Psoas muscle (tissue), 8 donors: Measurements from ENCODE around the gene SMIM3. TPM values are rescaled to one million over a fixed set of nuclear protein-coding genes. Genes with fewer than 3 reads are reported as not detected.
"Not testable (repeated sequence)": the region's sequence is repeated elsewhere in the genome, so short reads cannot be mapped to it uniquely, and the experiment has no call there.

Source experiments
- ATAC-seq, 4 donors: fragments of 200-7000 bp; cut with Tn5 transposase; one replicate each; pipeline ENCODE4 v1.9.1; 2020; ENCODE audit warnings: moderate library complexity in 3 of 4, mild to moderate bottlenecking in 2 of 4
- DNase-seq, 2 donors: peaks; one replicate each; pipeline ENCODE4 v3.0.0-alpha.2; 2020
- H3K27ac ChIP-seq: fragments of 200-600 bp; one replicate; pipeline ENCODE4 v1.8.0; 2022
- H3K27me3 ChIP-seq, 3 donors: fragments of 200-600 bp in 1 of 3; one replicate each; pipeline versions ENCODE4 v1.6.1 to v1.8.0; 2013 to 2022; ENCODE audit warnings: low read length in 2 of 3, mild to moderate bottlenecking in 2 of 3, moderate library complexity in 1 of 3; ENCODE audit not compliant: insufficient read depth in 3 of 3
- H3K36me3 ChIP-seq, 2 donors: fragments of 200-600 bp in 1 of 2; one replicate each; pipeline versions ENCODE4 v1.6.1 to v1.8.0; 2013 to 2022; ENCODE audit warnings: low read depth in 1 of 2, mild to moderate bottlenecking in 1 of 2, moderate library complexity in 1 of 2; ENCODE audit not compliant: insufficient read depth in 1 of 2
- H3K4me1 ChIP-seq: fragments of 200-600 bp; one replicate; pipeline ENCODE4 v1.8.0; 2022
- H3K4me3 ChIP-seq: fragments of 200-600 bp; one replicate; pipeline ENCODE4 v1.8.0; 2022; ENCODE audit warnings: mild to moderate bottlenecking
- H3K9me3 ChIP-seq: fragments of 200-600 bp; one replicate; pipeline ENCODE4 v1.8.0; 2022
- WGBS, 3 donors: extraction: QIAGEN DNeasy Blood & Tissue Kit; methylation state at CpG; one replicate each; pipeline versions ENCODE4 v1.1.6 to v1.1.7; 2013; 5-methylcytosine and 5-hydroxymethylcytosine counted together
- intact Hi-C, 2 donors: fragments of 100-400 bp; cut with DNase I; formaldehyde crosslinking; loops; one replicate each; pipeline versions ENCODE4 v1.11.0 to v1.14.2; 2022
- polyA plus RNA-seq, 3 donors: library from polyadenylated mRNA; stranded (reverse); fragments of 200-250 nt; gene quantifications; one replicate each; pipeline ENCODE4 v1.2.3, GENCODE V29; 2013
- total RNA-seq, 4 donors: library from RNA; stranded (reverse); fragmentation: NEBNext Ultra II Directional in 2 of 4; extraction: Animal tissue kit (Norgen Biotek cat#: 25700) in 2 of 4; gene quantifications; one replicate each; pipeline versions ENCODE4 v1.2.1 to v1.2.4, GENCODE V29; 2021 to 2023
- TF ChIP-seq, protein P1 (sequence below): fragments of 200-600 bp; IDR thresholded peaks from one replicate; pipeline ENCODE4 v1.8.0; 2022; ENCODE audit warnings: antibody characterized with exemption
- donor health status: healthy with polysubstance abuse.
- donor health status: DM: no; HTN: no; CAD: no; lungs with moderate emphysema.
- donor health status: Bipolar disorder and iron deficiency.
- donor health status: healthy.
- donor health status: DM: yes; HTN: yes; CAD: no.
- donor health status: DM: no; HTN: no; CAD: no.
- donor health status: DM: no; HTN: no; CAD: no.
- donor health status: DM: yes; HTN: yes; CAD: no.

Gene SMIM3
- total and polyA plus RNA-seq, 7 donors = 6.4 to 25.5 (median 7.0) TPM

DNA sequence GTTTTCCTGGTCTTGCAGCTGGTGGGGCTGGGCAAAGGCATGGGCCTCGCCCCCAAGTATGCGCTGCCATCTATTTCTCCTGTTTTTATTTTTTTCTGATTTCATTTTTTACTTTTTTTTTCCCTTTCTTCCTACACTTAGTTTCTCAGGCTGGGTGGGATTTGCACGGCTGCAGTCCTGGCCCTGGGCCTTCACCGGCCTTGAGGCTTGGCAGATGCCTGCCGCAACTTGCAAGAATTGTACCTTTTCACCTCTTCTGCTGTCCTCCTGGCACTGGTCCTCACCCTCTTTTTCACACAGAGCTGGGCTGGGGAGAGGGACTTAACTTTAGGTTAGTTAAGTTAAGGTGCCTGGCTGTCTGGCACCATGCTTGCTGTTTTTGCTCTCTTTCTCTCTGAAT, 57.5 kb downstream of the SMIM3 start:
- Histone ChIP-seq H3K4me3 (no peak overlapping the region), H3K27me3 (no peaks in the 10 kb centered on the region), H3K9me3 (peaks cover 15% of the 10 kb centered on the region), H3K4me1 (no peaks in the 10 kb centered on the region), H3K36me3 (no peaks in the 10 kb centered on the region), H3K27ac (no peak overlapping the region)
- intact Hi-C loops = no loop called here
- DNase-seq (no peak), ATAC-seq (no peak)
- WGBS, 3 donors = 60 to 67% (median 65%) methylated on average over 5 of the region's 5 CpGs
- TF ChIP-seq, protein P1, sequence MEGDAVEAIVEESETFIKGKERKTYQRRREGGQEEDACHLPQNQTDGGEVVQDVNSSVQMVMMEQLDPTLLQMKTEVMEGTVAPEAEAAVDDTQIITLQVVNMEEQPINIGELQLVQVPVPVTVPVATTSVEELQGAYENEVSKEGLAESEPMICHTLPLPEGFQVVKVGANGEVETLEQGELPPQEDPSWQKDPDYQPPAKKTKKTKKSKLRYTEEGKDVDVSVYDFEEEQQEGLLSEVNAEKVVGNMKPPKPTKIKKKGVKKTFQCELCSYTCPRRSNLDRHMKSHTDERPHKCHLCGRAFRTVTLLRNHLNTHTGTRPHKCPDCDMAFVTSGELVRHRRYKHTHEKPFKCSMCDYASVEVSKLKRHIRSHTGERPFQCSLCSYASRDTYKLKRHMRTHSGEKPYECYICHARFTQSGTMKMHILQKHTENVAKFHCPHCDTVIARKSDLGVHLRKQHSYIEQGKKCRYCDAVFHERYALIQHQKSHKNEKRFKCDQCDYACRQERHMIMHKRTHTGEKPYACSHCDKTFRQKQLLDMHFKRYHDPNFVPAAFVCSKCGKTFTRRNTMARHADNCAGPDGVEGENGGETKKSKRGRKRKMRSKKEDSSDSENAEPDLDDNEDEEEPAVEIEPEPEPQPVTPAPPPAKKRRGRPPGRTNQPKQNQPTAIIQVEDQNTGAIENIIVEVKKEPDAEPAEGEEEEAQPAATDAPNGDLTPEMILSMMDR = no peak

DNA sequence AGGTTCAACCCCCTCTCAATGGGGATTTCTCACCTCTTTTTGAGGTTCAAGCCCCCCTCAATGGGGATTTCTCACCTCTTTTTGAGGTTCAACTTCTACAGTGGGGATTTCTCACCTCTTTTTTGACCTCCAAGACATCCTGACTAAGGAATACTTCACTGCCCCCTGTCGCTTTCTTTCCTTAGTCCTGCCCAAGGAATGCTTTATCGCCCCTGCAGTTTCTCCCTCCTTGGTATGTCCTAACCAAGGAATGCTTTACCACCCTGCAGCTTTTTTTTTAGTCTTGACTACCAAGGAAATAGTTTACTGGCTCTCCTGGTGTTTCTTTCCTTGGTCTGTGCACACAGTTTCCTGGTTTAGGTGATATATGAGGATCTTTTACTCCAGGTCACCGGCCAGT, 58.1 kb downstream of the SMIM3 start:
- H3K9me3 ChIP-seq = peaks cover 9% of the 10 kb centered on the region
- TF ChIP-seq, protein P1 = no peak
- ATAC-seq = no peak
- DNase-seq = no peak
- H3K36me3 ChIP-seq = no peaks in the 10 kb centered on the region
- no peak overlapping the region for H3K4me3 ChIP-seq
- intact Hi-C loops = no loop called here
- 85 to 89% (median 87%) methylated on average over 3 of the region's 3 CpGs for WGBS, 3 donors
- no peak overlapping the region for H3K27ac ChIP-seq
- no peaks in the 10 kb centered on the region for H3K4me1 ChIP-seq
- no peaks in the 10 kb centered on the region for H3K27me3 ChIP-seq

DNA sequence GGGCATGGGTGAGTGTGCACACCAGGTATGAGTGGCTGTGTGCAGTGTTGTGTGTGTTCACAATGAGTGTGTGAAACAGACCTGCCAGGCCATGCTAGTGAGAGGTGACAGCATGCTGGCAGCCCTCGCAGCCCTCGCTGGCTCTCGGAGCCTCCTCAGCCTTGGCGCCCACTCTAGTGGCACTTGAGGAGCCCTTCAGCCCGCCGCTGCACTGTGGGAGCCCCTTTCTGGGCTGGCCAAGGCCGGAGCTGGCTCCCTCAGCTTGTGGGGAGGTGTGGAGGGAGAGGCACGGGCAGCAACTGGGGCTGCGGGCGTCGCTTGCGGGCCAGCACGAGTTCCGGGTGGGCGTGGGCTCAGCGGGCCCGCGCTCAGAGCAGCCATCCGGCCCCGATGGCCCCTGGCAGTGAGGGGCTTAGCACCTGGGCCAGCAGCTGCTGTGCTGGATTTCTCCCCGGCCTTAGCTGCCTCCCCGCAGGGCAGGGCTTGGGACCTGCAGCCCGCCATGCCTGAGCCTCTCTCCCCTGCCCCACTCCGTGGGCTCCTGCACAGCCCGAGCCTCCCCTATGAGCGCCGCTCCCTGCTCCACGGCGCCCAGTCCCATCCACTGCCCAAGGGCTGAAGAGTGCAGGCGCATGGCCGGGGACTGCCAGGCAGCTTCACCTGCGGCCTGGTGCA, 66.8 kb downstream of the SMIM3 start:
- H3K36me3 ChIP-seq, H3K27me3 ChIP-seq, DNase-seq, H3K4me3 ChIP-seq, ATAC-seq, H3K9me3 ChIP-seq, H3K4me1 ChIP-seq, H3K27ac ChIP-seq: not testable (repeated sequence)
- intact Hi-C loops = loop anchor here (5.0 kb wide), 2 partner anchors 43 to 283 kb away; no protein-coding TSS in a partner anchor
- 82 to 92% (median 84%) methylated on average over 30 to 32 of the region's 32 CpGs for WGBS, 3 donors

DNA sequence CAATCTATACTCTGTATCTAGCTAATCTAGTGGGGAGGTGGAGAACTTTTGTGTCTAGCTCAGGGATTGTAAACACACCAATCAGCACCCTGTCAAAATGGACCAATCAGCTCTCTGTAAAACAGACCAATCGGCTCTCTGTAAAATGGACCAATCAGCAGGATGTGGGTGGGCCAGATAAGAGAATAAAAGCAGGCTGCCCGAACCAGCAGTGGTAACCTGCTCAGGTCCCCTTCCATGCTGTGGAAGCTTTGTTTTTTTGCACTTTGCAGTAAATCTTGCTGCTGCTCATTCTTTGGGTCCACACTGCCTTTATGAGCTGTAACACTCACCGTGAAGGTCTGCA, 67.7 kb downstream of the SMIM3 start, which contains the start of gene IRGM:
Gene IRGM (plus strand): TSS at position 214 of the 346 bp plus-strand sequence. CDS start 1,603 bp downstream, outside the sequence.
- intact Hi-C loops = loop anchor here (2.0 to 5.0 kb wide), 3 partner anchors 44 to 284 kb away; no protein-coding TSS in a partner anchor
- not testable (repeated sequence) for H3K9me3 ChIP-seq, ATAC-seq, H3K4me3 ChIP-seq, H3K4me1 ChIP-seq, H3K27me3 ChIP-seq, H3K27ac ChIP-seq, DNase-seq, H3K36me3 ChIP-seq
- 79 to 87% (median 82%) methylated on average over 2 to 3 of the region's 3 CpGs for WGBS, 3 donors

Other genes starting within 250 kb of the SMIM3 start
- 100 to 1,000 TPM; 447 to 745 (median 673) TPM for gene SYNPO, start 138.1 kb upstream of the SMIM3 start, total RNA-seq
- gene SYNPO, start 138.1 kb upstream of the SMIM3 start, polyA plus RNA-seq = 100 to 1,000 TPM; 136 to 855 (median 503) TPM
- 100 to 1,000 TPM in 1 of 4 donors, 10 to 100 TPM in 3; 29.7 to 110 (median 31.7) TPM for gene MYOZ3, start 117.5 kb upstream of the SMIM3 start, total RNA-seq
- 10 to 100 TPM in 2 of 3 donors, 1 to 10 TPM in 1; 3.0 to 14.5 (median 14.5) TPM for gene MYOZ3, start 117.5 kb upstream of the SMIM3 start, polyA plus RNA-seq
- 10 to 100 TPM; 23.5 to 28.6 (median 27.3) TPM for gene RBM22, start 77.7 kb upstream of the SMIM3 start, total RNA-seq
- 10 to 100 TPM; 17.2 to 29.9 (median 21.1) TPM for gene RBM22, start 77.7 kb upstream of the SMIM3 start, polyA plus RNA-seq
- gene DCTN4, start 19.7 kb upstream of the SMIM3 start, total RNA-seq = 10 to 100 TPM; 50.9 to 81.5 (median 70.6) TPM
- 10 to 100 TPM; 28.8 to 39.3 (median 31.5) TPM for gene DCTN4, start 19.7 kb upstream of the SMIM3 start, polyA plus RNA-seq
- gene IRGM, start 67.8 kb downstream of the SMIM3 start, total RNA-seq = not detected
- not detected for gene IRGM, start 67.8 kb downstream of the SMIM3 start, polyA plus RNA-seq
- gene ZNF300, start 126.2 kb downstream of the SMIM3 start, total RNA-seq = under 1 TPM; 0.20 to 0.77 (median 0.55) TPM
- under 1 TPM; 0.55 to 0.73 (median 0.68) TPM for gene ZNF300, start 126.2 kb downstream of the SMIM3 start, polyA plus RNA-seq
- gene GPX3, start 241.8 kb downstream of the SMIM3 start, total RNA-seq = 100 to 1,000 TPM; 447 to 852 (median 690) TPM
- gene GPX3, start 241.8 kb downstream of the SMIM3 start, polyA plus RNA-seq = 100 to 1,000 TPM; 551 to 766 (median 552) TPM